LNCaP clone FGC (cell line): Measurements from ENCODE around the gene PDE6B.

Experiments used
- DNase-seq: peaks from one replicate; pipeline ENCODE4 v3.0.0-alpha.2; 2011; ENCODE audit warnings: low read depth
- H3K4me3 ChIP-seq: 2 replicates; pipeline ENCODE4 v1.5.1; 2011; ENCODE audit warnings: mild to moderate bottlenecking, low read depth, low read length, control low read depth
- TF ChIP-seq, protein P1 (sequence below): IDR thresholded peaks from 2 replicates; pipeline ENCODE4 v1.5.1; 2012; ENCODE audit warnings: mild to moderate bottlenecking; ENCODE audit not compliant: control insufficient read depth, insufficient read depth; ENCODE audit errors: extremely low read depth

PDE6B gene

DNA sequence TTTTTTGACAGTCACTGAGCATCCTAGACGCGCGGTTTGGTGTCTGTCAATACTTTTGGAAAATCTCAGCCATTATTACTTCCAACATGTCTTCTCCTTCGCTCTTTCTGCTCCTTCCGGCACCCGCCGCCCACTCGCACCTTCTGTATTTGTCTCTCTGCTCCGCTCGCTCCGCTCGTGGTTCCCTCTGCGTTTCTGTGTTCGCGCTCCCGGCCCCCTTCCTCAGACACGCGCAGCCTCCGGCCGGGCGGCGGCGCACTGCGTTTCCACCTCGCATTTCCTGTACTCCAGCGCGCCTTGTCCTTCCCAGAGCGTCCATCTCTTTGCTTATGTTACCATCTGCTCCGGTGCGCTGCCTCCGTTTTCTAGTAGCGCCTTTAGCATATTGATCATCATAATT, 21.1 kb downstream of the PDE6B start:
- no peak for DNase-seq
- H3K4me3 ChIP-seq, result no peak overlapping the region
- TF ChIP-seq, protein P1, sequence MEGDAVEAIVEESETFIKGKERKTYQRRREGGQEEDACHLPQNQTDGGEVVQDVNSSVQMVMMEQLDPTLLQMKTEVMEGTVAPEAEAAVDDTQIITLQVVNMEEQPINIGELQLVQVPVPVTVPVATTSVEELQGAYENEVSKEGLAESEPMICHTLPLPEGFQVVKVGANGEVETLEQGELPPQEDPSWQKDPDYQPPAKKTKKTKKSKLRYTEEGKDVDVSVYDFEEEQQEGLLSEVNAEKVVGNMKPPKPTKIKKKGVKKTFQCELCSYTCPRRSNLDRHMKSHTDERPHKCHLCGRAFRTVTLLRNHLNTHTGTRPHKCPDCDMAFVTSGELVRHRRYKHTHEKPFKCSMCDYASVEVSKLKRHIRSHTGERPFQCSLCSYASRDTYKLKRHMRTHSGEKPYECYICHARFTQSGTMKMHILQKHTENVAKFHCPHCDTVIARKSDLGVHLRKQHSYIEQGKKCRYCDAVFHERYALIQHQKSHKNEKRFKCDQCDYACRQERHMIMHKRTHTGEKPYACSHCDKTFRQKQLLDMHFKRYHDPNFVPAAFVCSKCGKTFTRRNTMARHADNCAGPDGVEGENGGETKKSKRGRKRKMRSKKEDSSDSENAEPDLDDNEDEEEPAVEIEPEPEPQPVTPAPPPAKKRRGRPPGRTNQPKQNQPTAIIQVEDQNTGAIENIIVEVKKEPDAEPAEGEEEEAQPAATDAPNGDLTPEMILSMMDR, result no peak

DNA sequence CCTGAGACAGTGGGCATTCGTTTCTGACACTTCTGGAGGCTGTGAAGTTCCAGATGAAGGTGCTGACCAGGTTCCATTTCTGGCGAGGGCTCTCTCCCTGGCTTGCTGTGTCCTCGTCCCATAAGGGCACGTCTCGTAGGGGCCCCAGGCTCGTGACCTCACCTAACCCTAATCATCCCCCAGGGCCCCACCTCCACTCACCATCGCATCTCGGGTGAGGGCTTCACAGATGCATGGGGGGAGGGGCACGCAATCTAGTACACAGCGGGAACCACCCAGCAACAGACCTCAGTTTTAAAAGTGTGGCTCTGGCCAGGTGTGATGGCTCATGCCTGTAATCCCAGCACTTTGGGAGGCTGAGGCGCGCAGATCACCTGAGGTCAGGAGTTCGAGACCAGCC, 22.1 kb downstream of the PDE6B start:
- TF ChIP-seq, protein P1, result no peak
- no peak overlapping the region for H3K4me3 ChIP-seq
- no peak for DNase-seq

DNA sequence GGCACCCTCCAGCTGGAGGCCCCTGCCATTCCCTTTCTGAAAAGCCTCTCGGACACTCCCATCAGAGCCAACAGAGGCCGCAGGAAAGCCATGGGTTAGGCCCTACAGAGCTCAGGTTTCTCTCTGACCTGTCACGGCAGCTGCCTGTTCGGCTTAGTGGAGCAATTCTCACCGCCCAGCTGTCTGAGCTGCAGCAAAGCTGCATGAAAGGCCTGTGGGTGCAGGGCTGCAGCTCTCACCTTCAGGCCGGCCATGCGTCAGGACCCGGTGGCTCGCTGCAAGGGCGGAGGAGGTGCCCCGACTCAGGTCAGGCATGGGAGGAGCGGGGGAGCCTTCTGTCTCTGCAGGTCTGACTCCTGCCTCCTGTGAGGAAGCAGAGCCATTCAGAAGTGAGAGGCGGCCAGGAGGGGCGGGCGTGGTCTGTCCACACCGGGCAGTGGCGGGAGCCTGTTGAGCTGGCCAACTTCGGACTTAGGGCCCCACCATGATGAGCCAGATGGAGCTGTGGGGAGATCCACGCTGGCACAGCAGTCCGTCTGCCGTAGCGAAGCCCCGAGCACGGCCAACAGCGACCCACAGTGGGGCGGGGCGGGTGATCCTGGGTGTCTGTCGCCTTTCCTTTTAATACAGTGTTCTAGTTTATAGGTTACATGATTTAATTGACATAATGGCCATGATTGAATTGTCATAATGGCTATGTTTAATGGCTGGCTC, 23.4 kb downstream of the PDE6B start:
- no peak for DNase-seq
- TF ChIP-seq, protein P1, result no peak
- no peak overlapping the region for H3K4me3 ChIP-seq

DNA sequence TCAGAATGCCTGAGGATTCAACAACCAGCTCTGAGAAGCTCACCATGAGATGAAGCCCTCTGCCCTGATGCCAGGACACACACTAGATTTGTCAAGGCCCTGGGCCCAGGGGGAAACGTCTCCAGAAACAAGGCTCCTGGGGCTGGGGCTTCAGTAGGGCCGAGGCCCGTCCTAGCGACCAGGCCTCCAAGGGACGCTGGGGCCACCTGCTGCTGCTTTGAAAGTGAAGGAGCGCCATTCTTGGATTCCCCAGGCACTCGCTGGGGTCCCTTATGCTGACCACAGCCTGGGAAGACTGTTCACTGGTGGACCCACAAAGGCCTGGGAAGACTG, 23.9 kb downstream of the PDE6B start:
- no peak overlapping the region for H3K4me3 ChIP-seq
- no peak for DNase-seq
- TF ChIP-seq, protein P1, result no peak

DNA sequence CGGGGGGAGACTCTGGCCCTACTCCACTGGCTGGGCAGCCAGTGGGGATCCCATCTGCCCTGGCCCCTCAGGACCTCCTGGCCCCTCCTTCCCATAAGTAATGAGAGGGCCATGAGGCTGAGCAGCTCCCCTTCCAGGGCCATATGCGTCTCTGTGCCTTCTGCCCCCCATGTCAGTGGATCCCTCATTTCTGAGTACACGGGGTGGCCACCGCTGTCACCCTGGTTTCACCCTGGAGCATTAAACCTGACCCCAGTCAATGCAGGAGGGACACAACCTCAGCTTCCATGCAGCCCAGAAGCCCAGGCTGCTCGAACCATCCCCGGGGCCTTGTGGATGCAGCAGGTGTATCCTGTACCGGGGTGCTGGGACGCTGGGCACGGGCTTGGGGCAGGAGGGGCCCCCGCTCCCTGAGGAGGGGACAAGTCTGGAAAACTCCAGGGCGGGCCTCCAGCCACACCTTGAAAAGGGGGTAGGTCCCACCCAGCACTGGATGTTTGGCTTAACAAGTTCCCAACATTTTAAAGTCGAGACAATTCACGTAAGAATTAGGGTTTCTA, 24.5 kb downstream of the PDE6B start:
- no peak overlapping the region for H3K4me3 ChIP-seq
- TF ChIP-seq, protein P1, result no peak
- DNase-seq, result no peak

DNA sequence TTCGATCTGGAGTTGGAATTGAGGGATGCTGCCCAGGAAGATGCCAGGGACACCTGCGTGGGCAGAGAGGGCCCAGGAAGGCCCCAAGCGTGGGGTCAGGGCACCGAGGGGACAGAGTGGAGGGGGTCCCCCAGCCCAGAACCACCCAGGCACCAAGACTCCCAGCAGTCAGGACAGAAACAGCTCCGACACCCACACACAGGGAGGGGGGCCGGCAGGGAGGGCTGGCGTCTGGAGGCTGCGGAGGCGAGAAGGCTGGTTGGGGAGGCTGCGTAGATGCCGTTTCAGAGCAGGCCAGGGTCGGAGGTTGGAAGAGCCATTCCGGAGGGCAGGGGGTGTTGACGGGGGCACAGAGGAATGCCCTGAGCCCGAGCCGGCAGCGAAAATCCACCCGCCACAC, 25.1 kb downstream of the PDE6B start:
- TF ChIP-seq, protein P1, result no peak
- no peak for DNase-seq
- H3K4me3 ChIP-seq, result no peak overlapping the region
